Ishikawa (cell line): ENCODE results near the gene SMIM29.
A peak's percentile ranks its signal among the peaks of the same experiment; 100 is the strongest.

Source experiments
- CEBPB ChIP-seq: IDR thresholded peaks from 2 replicates; pipeline ENCODE4 v1.6.1; 2012
- CREB1 ChIP-seq: IDR thresholded peaks from 2 replicates; pipeline ENCODE4 v1.6.1; 2012; ENCODE audit warnings: low read depth
- EGR1 ChIP-seq: IDR thresholded peaks from 2 replicates; pipeline ENCODE4 v1.6.1; 2012
- EP300 ChIP-seq: IDR thresholded peaks from 2 replicates; pipeline ENCODE4 v1.6.1; 2012; ENCODE audit warnings: borderline replicate concordance
- FOXM1 ChIP-seq: IDR thresholded peaks from 2 replicates; pipeline ENCODE4 v1.6.1; 2012; ENCODE audit warnings: low read depth, borderline replicate concordance
- MAX ChIP-seq: IDR thresholded peaks from 2 replicates; pipeline ENCODE4 v1.6.1; 2012
- NFIC ChIP-seq: IDR thresholded peaks from 2 replicates; pipeline ENCODE4 v1.6.1; 2012
- RAD21 ChIP-seq: IDR thresholded peaks from 2 replicates; pipeline ENCODE4 v1.6.1; 2012; ENCODE audit warnings: low read depth
- TAF1 ChIP-seq: IDR thresholded peaks from 2 replicates; pipeline ENCODE4 v1.6.1; 2012; ENCODE audit warnings: low read depth, mild to moderate bottlenecking
- TCF12 ChIP-seq: IDR thresholded peaks from 2 replicates; pipeline ENCODE4 v1.6.1; 2012; ENCODE audit warnings: low read depth
- TEAD4 ChIP-seq: IDR thresholded peaks from 2 replicates; pipeline ENCODE4 v1.6.1; 2012
- USF1 ChIP-seq: IDR thresholded peaks from 2 replicates; pipeline ENCODE4 v1.6.1; 2012
- YY1 ChIP-seq: IDR thresholded peaks from 2 replicates; pipeline ENCODE4 v1.6.1; 2012; ENCODE audit warnings: low read depth
- ZBTB7A ChIP-seq: IDR thresholded peaks from 2 replicates; pipeline ENCODE4 v1.6.1; 2012; ENCODE audit warnings: low read depth
- TF ChIP-seq, protein P1 (sequence below): IDR thresholded peaks from 2 replicates; pipeline ENCODE4 v1.6.1; 2012; ENCODE audit warnings: low read depth, mild to moderate bottlenecking

Gene SMIM29

DNA sequence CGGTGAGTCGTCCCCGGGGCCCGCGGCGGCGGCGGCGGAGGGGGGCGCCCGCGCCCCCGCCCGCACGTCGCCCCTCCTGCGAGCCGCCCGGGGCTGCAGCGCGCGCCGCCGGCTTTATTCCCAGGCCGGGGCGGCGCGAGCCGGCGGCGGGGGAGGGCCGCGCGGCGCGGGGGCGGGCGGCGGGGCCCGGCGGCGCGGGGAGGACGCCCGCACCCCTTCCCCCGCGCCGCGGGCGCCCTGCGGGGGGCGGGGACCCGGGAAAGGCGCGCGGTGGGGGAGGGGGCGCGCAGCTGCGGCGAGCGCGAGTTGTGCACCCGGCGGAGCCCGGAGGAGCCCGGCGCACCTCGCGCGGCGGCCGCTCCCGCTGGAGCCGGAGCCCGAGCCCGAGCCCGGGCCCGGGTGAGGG, 11.5 kb downstream of the SMIM29 start:
- TF ChIP-seq CREB1 (no peak), MAX (no peak), TCF12 (no peak), FOXM1 (no peak), EGR1 (no peak), EP300 (no peak)

DNA sequence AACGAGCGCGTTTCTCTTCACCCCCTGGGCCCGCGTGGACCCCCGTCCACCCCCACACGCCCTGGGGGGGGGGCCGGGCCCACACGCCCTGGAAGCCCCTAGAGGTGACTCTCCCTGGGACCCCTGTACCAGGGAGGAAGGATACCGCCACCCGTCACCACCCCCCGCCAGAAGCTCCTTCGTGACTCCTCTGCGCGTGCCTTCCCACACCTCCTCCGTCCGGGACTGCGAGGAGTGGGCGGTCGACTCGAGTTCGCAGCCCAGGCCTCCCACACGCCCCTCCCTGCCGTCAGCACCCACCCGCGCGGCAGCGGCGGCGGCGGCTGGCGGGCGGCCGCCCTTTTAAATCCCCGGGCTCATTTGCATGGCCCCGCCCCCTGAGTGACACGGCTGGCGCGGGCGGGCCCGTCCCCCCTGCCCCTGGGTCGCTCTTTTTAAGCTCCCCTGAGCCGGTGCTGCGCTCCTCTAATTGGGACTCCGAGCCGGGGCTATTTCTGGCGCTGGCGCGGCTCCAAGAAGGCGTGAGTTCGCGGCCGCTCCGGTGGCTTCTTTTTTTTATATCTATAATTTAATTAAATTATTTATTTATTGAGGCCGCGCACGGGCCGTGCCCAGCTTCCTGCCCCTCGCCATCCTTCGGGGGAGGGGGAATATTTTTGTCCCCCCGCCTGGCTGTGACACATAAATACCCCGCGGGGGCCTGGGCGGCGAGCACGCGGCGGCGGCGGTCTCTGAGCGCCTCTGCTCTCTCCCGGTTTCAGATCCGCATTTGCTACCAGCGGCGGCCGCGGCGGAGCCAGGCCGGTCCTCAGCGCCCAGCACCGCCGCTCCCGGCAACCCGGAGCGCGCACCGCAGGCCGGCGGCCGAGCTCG, 12.1 kb downstream of the SMIM29 start, which contains the start of gene HMGA1:
TSS of gene HMGA1 (plus strand) at position 431 of the 873 bp plus-strand sequence. CDS start 3,908 bp downstream, outside the sequence.
- TF ChIP-seq EGR1, result peak; percentile 84
- TF ChIP-seq EP300, result peak; percentile 35; the same call in 1 of the 2 replicates
- TF ChIP-seq MAX, result peak; percentile 26
- TF ChIP-seq TCF12, result no peak
- no peak for TF ChIP-seq YY1
- peak; percentile 46; the same call in 1 of the 2 replicates for TF ChIP-seq TAF1
- TF ChIP-seq USF1, result no peak
- TF ChIP-seq CREB1, result peak; percentile 58
- peak; percentile 79; the same call in 1 of the 2 replicates for TF ChIP-seq ZBTB7A
- TF ChIP-seq NFIC, result peak; percentile 75

DNA sequence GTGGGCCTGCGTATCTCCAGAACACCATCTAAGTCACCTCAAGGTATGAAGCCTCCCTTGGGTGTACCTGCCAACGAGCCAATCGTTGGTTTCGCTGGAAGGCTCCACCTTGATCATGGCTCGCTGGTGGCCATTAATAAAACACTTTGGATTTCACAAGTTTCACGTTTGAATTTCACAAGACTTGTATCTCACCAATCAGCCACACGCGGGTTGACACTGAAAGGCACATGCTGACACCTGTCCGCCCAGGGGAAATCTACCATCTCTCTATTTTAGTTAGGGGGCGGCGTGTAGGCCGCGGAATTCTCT, 12.7 kb downstream of the SMIM29 start:
- TF ChIP-seq TCF12 (no peak; the same call in 1 of the 2 replicates), TAF1 (no peak), MAX (peak; percentile 61), CEBPB (0 out of 2 replicates have a peak, but pooled peaks have one; percentile 6)

DNA sequence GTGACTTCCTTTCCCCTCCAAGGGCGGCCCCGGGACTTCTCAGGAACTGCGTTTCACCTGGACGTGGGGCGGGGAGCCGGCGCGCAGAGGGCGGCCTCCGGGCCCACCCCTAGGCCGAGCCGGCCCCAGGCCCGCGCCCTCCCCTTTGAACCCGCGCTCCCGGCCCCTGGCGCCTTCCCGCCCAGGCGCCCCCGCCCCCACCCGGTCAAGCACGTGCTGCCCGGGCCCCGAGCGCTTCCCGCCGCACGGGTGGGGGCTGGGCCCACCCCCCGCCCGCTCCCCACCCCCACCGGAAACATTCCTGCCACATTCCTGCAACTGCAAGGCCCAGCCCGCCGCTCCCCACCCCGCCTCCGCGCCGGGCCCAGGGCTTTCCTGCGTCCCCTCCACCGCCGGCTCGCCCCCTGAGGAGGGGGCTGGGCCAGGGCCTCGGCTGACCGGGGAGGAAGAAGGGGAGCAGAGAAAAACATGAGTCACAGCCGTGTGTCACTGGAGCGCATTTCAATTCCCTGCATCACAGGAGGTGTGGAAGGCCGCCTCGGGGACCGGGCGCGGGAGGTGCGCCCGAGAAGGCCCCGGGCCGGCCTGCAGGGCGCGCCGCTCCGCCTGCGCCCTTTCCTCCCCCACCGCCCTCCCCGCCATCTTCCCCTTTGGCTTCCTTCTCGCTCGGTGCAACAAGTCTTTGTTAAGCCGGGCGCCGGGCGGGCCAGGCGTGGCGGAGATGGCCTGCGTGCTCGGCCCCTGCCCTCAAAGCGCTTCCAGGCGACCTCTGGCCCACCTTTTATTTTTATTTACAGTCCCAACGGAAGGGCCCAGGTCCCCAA, 13.3 kb downstream of the SMIM29 start:
- TF ChIP-seq EP300 (0 out of 2 replicates have a peak, but pooled peaks have one; percentile 48), EGR1 (peak; percentile 62; the same call in 1 of the 2 replicates), TAF1 (no peak), YY1 (peak; percentile 77), TEAD4 (peak; percentile 87), RAD21 (no peak), CREB1 (no peak), FOXM1 (no peak), CEBPB (no peak), TCF12 (peak; percentile 68; the same call in 1 of the 2 replicates), USF1 (no peak), MAX (peak; percentile 81; the same call in 1 of the 2 replicates), ZBTB7A (peak; percentile 89), NFIC (no peak)
- TF ChIP-seq, protein P1, sequence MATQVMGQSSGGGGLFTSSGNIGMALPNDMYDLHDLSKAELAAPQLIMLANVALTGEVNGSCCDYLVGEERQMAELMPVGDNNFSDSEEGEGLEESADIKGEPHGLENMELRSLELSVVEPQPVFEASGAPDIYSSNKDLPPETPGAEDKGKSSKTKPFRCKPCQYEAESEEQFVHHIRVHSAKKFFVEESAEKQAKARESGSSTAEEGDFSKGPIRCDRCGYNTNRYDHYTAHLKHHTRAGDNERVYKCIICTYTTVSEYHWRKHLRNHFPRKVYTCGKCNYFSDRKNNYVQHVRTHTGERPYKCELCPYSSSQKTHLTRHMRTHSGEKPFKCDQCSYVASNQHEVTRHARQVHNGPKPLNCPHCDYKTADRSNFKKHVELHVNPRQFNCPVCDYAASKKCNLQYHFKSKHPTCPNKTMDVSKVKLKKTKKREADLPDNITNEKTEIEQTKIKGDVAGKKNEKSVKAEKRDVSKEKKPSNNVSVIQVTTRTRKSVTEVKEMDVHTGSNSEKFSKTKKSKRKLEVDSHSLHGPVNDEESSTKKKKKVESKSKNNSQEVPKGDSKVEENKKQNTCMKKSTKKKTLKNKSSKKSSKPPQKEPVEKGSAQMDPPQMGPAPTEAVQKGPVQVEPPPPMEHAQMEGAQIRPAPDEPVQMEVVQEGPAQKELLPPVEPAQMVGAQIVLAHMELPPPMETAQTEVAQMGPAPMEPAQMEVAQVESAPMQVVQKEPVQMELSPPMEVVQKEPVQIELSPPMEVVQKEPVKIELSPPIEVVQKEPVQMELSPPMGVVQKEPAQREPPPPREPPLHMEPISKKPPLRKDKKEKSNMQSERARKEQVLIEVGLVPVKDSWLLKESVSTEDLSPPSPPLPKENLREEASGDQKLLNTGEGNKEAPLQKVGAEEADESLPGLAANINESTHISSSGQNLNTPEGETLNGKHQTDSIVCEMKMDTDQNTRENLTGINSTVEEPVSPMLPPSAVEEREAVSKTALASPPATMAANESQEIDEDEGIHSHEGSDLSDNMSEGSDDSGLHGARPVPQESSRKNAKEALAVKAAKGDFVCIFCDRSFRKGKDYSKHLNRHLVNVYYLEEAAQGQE, result no peak

DNA sequence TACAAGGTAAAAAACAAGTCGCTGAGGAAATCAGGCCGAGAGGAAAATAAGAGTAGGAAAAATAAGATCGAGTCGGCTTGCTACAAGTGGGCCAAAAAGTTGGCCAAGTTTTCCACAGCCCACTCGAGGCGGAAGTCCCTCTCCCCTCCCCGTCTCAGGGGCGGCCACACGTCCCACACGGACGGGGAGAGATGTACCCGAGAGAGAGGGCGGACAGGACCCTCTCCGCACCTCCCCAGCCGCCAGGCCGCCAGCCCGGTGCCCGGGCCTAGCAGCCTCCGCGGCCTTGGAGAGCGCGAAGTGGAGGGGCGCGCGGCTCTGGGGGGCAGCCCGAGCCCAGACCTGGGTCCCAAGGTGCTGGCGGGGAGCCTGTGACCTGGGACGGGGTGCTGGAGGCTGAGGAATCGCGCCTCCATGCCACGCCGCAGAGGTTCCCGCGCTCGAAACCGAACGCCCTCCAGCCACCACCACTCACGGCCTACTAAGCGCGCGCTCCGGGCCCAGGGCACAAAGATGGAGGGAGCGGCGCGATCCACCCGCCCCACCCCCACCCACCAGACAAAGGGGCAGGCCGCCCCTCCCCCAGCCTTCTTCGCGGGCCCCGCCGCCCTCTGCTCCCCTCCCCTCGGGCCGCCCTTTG, 14.0 kb downstream of the SMIM29 start:
- TF ChIP-seq TCF12 (no peak), CREB1 (no peak)

- no peak for TF ChIP-seq TEAD4
- TF ChIP-seq EP300, result no peak
- no peak for TF ChIP-seq MAX
- TF ChIP-seq CEBPB, result no peak
- no peak for TF ChIP-seq ZBTB7A
Observed at GRCh38 chr6:34233867-34234266, 14.9 kb downstream of the SMIM29 start.
